ENCODE measurements around the gene CDC5L.

CDC5L gene

DNA sequence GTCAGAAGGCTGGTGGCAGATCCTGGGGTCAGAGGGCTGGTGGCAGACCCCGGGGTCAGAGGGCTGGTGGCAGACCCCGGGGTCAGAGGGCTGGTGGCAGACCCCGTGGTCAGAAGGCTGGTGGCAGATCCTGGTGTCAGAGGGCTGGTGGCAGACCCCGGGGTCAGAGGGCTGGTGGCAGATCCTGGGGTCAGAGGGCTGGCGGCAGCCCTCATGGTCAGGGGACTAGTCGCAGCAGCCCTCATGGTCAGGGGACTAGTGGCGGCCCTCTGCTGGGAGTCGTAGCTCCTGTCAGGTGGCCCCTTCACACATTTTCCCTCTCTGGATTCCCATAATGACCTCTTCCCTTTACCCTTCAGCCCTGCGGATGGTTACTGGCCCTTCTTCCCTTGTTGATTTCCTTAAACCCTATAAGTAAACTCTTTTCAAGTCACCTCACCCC, 86.7 kb downstream of the CDC5L start:
- Mint-ChIP-seq H3K4me1 (ENCODE audit: low read depth) (peaks cover 26% of the 10 kb centered on the region), H3K4me3 (no peak overlapping the region), H3K27me3 (peaks cover 13% of the 10 kb centered on the region), H3K36me3 (ENCODE audit: low read depth) (no peaks in the 10 kb centered on the region), H3K9me3 (no peaks in the 10 kb centered on the region), H3K27ac (no peak overlapping the region)
- intact Hi-C loops (cut with micrococcal nuclease) = loop anchor here (2.0 kb wide), 1 partner anchor 1449 kb away; no protein-coding TSS in a partner anchor

DNA sequence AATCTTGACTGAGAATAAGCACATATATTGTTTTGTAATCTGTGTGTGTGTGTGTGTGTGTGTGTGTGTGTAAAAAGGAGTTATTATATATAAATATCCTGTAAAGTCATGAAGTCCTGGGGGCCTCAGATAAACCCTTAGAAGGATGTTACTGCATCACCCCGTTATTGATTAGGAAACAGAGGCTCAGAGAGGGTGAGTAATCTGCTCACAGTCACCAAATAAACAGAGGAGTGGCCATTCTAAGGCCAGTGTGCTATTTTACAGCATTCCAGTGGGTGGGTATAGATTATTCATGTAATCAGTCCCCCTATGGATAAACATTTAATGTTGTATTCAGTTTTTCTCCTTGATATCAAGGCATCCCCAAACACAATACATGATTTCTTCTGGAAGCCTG, 87.1 kb downstream of the CDC5L start:
- Mint-ChIP-seq H3K27me3 (peaks cover 15% of the 10 kb centered on the region), H3K4me1 (ENCODE audit: low read depth) (peaks cover 26% of the 10 kb centered on the region), H3K27ac (no peak overlapping the region), H3K9me3 (no peaks in the 10 kb centered on the region), H3K36me3 (ENCODE audit: low read depth) (no peaks in the 10 kb centered on the region), H3K4me3 (no peak overlapping the region)
- intact Hi-C loops (cut with micrococcal nuclease) = loop anchor here (2.0 to 5.0 kb wide), 4 partner anchors 173 to 1448 kb away; no protein-coding TSS in a partner anchor

DNA sequence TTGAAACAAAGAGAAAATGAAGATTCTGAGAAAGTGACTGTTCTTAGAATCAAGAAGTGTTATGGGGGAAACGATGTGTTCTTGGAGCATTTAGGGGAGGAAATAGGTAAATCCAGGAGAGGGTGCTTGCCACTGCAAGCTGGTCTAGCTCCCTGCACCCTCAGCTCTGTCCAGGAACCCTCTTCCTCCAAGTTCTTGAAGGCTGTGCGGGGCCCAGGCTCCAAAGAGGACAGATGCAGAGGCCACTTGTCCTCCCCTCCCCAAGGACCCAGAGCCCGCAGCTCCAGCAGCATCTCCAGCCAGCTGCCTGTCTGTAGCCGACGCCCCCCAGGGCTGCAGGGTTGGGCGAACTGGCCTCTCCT, 87.9 kb downstream of the CDC5L start:
- H3K27ac Mint-ChIP-seq = no peak overlapping the region
- intact Hi-C loops (cut with micrococcal nuclease) = loop anchor here (2.0 to 5.0 kb wide), 4 partner anchors 172 to 1447 kb away; no protein-coding TSS in a partner anchor
- peaks cover 18% of the 10 kb centered on the region for H3K27me3 Mint-ChIP-seq
- no peaks in the 10 kb centered on the region for H3K36me3 Mint-ChIP-seq (ENCODE audit: low read depth)
- H3K4me3 Mint-ChIP-seq = no peak overlapping the region
- peaks cover 26% of the 10 kb centered on the region for H3K4me1 Mint-ChIP-seq (ENCODE audit: low read depth)
- no peaks in the 10 kb centered on the region for H3K9me3 Mint-ChIP-seq

DNA sequence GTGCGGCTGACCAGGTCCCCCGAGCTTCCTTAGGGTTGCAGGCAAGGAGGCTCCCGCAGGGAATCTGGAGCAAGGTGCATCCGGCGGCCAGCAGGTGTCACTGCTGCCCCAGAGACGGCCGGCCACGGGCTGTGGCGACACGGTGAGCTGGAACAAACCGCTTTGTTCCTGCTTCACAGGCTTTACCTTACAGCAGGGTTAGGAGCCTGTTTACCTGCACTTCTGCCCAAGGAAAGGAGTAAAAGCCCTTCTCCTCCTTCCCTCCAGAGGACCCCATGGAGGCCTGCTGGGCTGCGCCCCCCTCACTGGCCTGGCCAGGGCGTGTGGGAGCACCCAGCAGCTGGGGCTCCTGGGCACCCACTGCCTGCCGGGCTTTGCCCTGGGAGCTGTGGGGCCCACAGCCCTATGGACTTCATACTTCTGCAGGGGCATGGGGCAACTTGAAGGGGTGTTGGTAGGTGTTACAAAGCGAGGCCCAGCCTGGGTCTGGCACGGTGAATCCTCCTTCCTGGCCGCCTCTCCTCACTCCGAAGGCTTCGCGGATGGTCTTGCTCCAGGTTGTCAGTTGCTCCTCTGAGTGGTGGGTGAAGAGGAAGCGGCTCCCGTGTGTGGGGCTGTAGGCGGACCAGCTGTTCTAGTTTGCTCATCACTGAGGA, 88.4 kb downstream of the CDC5L start:
- H3K4me3 Mint-ChIP-seq = no peak overlapping the region
- H3K9me3 Mint-ChIP-seq = no peaks in the 10 kb centered on the region
- no peaks in the 10 kb centered on the region for H3K36me3 Mint-ChIP-seq (ENCODE audit: low read depth)
- H3K27me3 Mint-ChIP-seq = peaks cover 18% of the 10 kb centered on the region
- no peak overlapping the region for H3K27ac Mint-ChIP-seq
- intact Hi-C loops (cut with micrococcal nuclease) = loop anchor here (2.0 to 5.0 kb wide), 4 partner anchors 171 to 1447 kb away; no protein-coding TSS in a partner anchor
- H3K4me1 Mint-ChIP-seq (ENCODE audit: low read depth) = peaks cover 26% of the 10 kb centered on the region

DNA sequence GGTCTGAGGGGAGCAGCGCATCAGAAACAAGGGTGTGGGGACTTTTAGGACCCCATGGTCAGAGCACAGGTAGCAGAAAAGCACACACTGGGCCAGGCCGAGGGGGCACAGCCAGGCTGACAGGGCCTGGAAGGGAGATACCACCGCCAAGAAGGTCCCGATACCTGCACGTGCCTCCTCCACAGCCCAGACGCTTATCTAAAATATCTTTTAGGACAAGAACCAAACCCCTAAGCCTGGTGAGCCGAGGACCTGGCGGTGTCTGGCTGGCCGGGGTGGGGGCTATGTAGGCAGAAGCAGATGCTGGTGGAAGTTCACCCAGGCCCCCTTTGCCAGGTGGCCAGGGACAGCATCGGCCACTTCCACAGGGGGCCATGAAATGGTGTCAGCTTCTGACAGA, 89.3 kb downstream of the CDC5L start:
- peaks cover 26% of the 10 kb centered on the region for H3K4me1 Mint-ChIP-seq (ENCODE audit: low read depth)
- peaks cover 18% of the 10 kb centered on the region for H3K27me3 Mint-ChIP-seq
- intact Hi-C loops (cut with micrococcal nuclease) = loop anchor here (5.0 kb wide), 3 partner anchors 170 to 1235 kb away; no protein-coding TSS in a partner anchor
- H3K27ac Mint-ChIP-seq = no peak overlapping the region
- H3K4me3 Mint-ChIP-seq = no peak overlapping the region
- H3K36me3 Mint-ChIP-seq (ENCODE audit: low read depth) = no peaks in the 10 kb centered on the region
- no peaks in the 10 kb centered on the region for H3K9me3 Mint-ChIP-seq

DNA sequence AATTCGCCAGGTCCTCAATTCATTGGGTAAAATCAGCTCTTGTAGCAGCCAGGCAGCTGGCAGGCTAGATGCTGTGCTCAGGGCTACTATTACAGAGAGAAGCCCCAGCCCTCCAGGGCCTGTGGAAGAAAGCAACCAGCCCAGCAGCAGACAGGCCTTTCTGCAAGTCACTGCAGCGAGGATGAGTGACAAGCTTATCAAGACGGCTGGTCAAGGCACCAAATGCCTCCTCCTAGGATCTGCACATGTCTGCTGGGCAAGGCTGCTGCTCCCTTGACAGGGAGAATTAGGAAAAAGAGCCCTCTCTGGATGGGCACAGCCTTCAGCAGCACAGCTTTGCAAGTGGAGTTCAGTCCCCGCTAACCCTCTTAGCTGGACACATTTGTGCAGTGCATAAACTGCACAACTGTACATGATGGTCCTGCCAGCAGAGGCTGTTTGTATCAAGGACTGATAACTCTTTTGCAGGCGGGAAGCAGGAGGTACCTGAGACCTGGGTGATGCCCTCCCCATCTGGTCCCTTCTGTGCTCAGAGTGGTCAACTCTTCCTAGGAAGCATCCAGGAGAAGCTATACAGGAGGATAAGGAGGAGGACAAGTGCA, 89.9 kb downstream of the CDC5L start:
- no peak overlapping the region for H3K27ac Mint-ChIP-seq
- intact Hi-C loops (cut with micrococcal nuclease) = loop anchor here (5.0 kb wide), 3 partner anchors 170 to 1235 kb away; no protein-coding TSS in a partner anchor
- H3K27me3 Mint-ChIP-seq = peaks cover 22% of the 10 kb centered on the region
- H3K4me1 Mint-ChIP-seq (ENCODE audit: low read depth) = peaks cover 26% of the 10 kb centered on the region
- no peaks in the 10 kb centered on the region for H3K36me3 Mint-ChIP-seq (ENCODE audit: low read depth)
- H3K9me3 Mint-ChIP-seq = no peaks in the 10 kb centered on the region
- no peak overlapping the region for H3K4me3 Mint-ChIP-seq

DNA sequence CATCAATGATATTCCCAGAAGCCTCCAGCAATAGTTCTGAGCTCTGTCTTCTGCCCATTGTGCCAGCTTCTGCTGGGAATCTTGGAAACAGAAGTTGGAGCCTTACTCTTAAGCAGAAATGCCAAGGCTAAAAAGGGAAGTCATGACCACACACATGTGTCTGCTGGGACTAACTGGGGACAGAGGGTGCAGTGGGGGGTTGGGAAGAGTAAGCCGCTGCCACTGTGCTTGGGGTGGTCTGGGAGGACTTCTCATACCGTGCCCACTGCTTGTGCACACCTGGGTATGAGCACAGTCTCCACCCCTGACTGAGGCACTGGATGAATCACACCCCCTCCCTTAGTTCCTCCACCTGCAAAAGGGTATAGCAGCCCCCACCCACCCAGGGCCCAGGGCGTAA, 90.7 kb downstream of the CDC5L start:
- H3K27me3 Mint-ChIP-seq = peaks cover 24% of the 10 kb centered on the region
- intact Hi-C loops (cut with micrococcal nuclease) = loop anchor here (5.0 kb wide), 3 partner anchors 169 to 1234 kb away; no protein-coding TSS in a partner anchor

DNA sequence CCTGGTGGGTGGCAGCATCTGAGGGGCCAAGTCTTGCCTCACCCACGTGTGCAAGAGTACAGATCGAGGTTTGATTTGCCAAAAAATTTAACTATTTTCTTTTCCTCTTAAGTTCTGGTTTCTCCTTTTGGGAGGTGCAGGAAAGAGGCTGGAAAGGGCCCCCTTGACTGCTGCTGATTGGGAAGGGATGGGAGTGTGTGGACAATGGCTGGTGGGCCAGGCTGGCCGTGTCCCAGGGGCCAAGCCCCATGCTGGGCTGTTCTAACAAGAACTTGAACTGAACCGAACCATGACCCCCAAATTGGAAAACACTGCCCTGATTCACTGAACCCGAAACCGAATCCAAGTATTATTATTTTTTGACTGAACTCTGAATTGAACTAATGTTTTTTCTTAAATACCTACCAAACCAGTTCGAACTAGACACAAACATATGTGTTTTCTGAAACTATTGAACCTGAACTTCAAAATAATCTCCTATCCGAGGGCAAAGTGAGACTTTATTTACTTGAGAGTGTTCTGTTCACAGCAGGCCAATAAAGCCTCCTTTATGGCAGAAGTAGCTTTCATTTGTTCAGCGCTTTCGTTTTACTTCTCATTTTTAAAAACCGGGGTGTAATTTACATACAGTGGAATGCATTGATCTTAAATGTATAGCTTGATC, 91.2 kb downstream of the CDC5L start:
- Mint-ChIP-seq H3K9me3 (no peaks in the 10 kb centered on the region), H3K36me3 (ENCODE audit: low read depth) (no peaks in the 10 kb centered on the region), H3K27ac (peak overlapping the region; percentile 53), H3K4me1 (ENCODE audit: low read depth) (peaks cover 26% of the 10 kb centered on the region), H3K27me3 (peaks cover 24% of the 10 kb centered on the region), H3K4me3 (no peak overlapping the region)
- intact Hi-C loops (cut with micrococcal nuclease) = loop anchor here (5.0 kb wide), 3 partner anchors 169 to 1234 kb away; no protein-coding TSS in a partner anchor

More for the DNA sequence above, 90.7 kb downstream of the CDC5L start:
- Mint-ChIP-seq H3K36me3 (ENCODE audit: low read depth) (no peaks in the 10 kb centered on the region), H3K9me3 (no peaks in the 10 kb centered on the region), H3K4me3 (no peak overlapping the region), H3K27ac (peak overlapping the region; percentile 53), H3K4me1 (ENCODE audit: low read depth) (peaks cover 26% of the 10 kb centered on the region)

DNA sequence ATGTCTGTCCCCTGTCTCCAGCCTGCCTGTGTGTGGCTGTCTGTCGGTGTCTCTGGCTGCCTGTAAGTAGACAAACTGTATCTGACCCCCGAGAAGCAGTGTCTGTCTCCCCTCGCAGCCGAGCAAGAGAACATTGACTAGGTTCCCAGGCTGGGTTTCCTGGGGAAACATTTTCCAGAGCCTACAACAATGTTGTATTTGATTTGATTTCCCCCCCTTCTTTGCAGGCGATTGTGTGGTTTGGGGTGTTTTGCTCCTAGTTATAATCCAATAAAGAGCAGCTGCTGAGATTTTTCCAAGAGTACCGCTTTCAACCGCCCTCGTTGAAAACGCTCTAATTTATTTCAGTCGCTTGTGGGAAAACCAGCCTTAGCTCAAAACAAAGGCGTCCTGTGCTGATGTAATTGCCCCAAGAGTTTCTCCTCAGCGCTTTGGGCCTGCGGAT, 92.6 kb downstream of the CDC5L start:
- Mint-ChIP-seq H3K27me3 (peaks cover 22% of the 10 kb centered on the region), H3K4me1 (ENCODE audit: low read depth) (peaks cover 26% of the 10 kb centered on the region), H3K9me3 (no peaks in the 10 kb centered on the region), H3K36me3 (ENCODE audit: low read depth) (no peaks in the 10 kb centered on the region), H3K4me3 (no peak overlapping the region), H3K27ac (no peak overlapping the region)
- intact Hi-C loops (cut with micrococcal nuclease) = no loop called here

DNA sequence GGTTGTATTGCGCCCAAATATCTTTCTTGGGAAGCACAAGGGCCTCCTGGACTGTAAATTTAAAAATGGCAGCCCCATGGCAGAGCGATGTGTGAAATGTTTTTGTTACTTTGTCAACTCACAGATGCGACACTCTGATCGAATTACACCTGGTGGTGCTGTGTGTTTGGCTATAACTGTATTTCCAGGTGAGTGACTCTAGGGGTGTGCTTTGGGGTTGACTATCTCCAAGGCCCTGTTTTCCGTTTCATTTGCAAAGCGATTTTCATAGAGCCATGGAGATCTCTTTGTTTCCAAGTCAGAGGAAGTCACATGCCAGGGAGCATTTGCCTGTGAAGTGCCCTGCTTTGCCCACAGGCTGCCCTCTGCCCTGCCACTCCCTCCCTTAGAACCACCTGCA, 93.5 kb downstream of the CDC5L start:
- Mint-ChIP-seq H3K4me1 (ENCODE audit: low read depth) (peaks cover 20% of the 10 kb centered on the region), H3K27me3 (peaks cover 17% of the 10 kb centered on the region), H3K9me3 (no peaks in the 10 kb centered on the region), H3K4me3 (no peak overlapping the region), H3K36me3 (ENCODE audit: low read depth) (no peaks in the 10 kb centered on the region), H3K27ac (no peak overlapping the region)
- intact Hi-C loops (cut with micrococcal nuclease) = no loop called here

DNA sequence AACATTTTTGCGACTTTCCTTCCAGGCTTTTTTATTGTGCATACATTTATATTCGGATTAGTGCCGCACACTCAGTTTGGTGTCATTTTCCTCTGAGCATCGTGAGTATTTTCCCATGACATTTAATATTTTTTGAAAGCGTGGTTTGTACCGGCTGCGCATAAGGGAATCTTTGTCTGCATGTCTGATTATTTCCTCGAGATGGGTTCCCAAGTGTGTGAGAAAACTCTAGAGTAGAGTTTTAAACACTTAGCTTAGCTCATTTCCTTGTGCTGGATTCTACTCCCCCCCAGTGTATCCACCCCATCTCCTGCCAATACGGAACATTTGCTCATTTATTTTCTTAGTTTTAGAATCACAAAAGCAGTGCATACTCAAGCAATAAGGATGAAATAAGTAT, 94.3 kb downstream of the CDC5L start:
- H3K4me1 Mint-ChIP-seq (ENCODE audit: low read depth) = peaks cover 18% of the 10 kb centered on the region
- no peaks in the 10 kb centered on the region for H3K36me3 Mint-ChIP-seq (ENCODE audit: low read depth)
- H3K27me3 Mint-ChIP-seq = peaks cover 14% of the 10 kb centered on the region
- intact Hi-C loops (cut with micrococcal nuclease) = no loop called here
- no peak overlapping the region for H3K27ac Mint-ChIP-seq
- H3K9me3 Mint-ChIP-seq = no peaks in the 10 kb centered on the region
- no peak overlapping the region for H3K4me3 Mint-ChIP-seq

DNA sequence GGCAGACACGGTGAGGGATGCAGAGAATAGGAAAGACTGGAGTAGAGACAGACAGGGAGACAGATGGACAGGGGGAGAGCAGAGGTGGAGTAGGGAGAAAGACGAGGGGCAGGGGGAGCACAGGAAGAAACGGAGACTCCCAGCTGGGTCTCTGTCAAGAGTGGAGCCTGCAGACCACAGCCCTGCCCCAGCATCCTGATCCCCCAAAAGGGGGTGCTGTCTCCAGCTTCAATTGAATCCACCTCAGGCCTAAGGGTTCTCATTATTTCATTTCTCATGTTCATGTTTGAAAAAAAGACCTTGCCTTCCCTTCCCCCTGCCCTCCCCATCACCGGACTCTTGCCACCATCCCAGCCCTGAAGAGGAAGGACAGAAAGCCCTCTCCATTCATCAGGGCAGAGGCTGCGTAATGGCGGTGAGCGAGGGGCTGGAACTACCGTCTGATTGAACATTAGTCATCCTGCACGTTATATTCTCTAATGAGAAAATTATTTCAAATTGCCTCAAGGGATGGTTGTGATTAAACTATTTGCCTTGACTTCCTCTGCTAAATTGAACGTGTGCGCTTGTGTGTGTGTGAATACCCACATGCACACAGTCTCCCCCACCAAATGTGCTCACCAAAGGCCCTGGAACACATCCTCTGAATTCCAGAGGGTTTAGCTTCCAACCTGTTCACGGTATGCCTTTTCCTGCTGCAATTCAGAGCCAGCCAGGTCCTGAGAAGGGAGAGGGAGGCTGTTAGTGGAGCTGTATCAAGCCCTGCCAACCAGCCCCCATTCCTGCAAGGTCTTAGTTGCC, 98.3 kb downstream of the CDC5L start:
- no peak overlapping the region for H3K27ac Mint-ChIP-seq

DNA sequence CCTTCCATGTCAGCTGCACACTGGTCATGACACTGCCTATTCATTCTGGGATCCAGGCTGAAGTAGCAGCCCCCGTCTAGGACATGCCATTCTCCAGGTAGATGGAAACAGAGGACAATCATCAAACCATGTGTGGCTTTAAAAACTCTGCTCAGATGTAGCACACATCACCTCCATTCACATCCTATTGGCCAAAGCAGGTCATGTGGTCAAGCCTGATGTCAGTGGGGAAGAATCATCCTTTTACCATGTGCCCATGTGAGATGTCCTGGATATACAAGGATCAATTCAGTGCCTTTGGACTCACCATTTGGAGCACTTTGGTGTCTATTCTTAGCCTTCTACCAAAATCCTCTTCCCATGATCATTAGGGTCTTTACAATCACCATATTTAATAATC, 99.5 kb downstream of the CDC5L start:
- no peak overlapping the region for H3K4me3 Mint-ChIP-seq
- no peaks in the 10 kb centered on the region for H3K4me1 Mint-ChIP-seq (ENCODE audit: low read depth)
- no peak overlapping the region for H3K27ac Mint-ChIP-seq
- H3K9me3 Mint-ChIP-seq = no peaks in the 10 kb centered on the region
- H3K36me3 Mint-ChIP-seq (ENCODE audit: low read depth) = no peaks in the 10 kb centered on the region
- H3K27me3 Mint-ChIP-seq = peaks cover 17% of the 10 kb centered on the region
- intact Hi-C loops (cut with micrococcal nuclease) = no loop called here

More for the DNA sequence above, 98.3 kb downstream of the CDC5L start:
- H3K9me3 Mint-ChIP-seq = no peaks in the 10 kb centered on the region
- no peaks in the 10 kb centered on the region for H3K4me1 Mint-ChIP-seq (ENCODE audit: low read depth)
- intact Hi-C loops (cut with micrococcal nuclease) = no loop called here
- H3K27me3 Mint-ChIP-seq = peaks cover 19% of the 10 kb centered on the region
- no peaks in the 10 kb centered on the region for H3K36me3 Mint-ChIP-seq (ENCODE audit: low read depth)
- no peak overlapping the region for H3K4me3 Mint-ChIP-seq
